ENCODE measurements around the gene KCNT2.
"Not testable (repeated sequence)": the region's sequence is repeated elsewhere in the genome, so short reads cannot be mapped to it uniquely, and the experiment has no call there.

Gene KCNT2

GRCh38 chr1:196608390-196609369 is at the start of gene KCNT2:
Gene KCNT2, minus strand, starts transcription at chr1:196608440. Its CDS starts 131 bp downstream, at chr1:196608309.
- no peak for DNase-seq

GRCh38 chr1:196655494-196655893 is 47.3 kb upstream of the KCNT2 start:
- DNase-seq: no peak

- DNase-seq: no peak
Measured at GRCh38 chr1:196655071-196655470, 46.8 kb upstream of the KCNT2 start.

GRCh38 chr1:196654271-196654670 is 46.0 kb upstream of the KCNT2 start:
- no peak for DNase-seq

GRCh38 chr1:196651637-196652215 is 43.5 kb upstream of the KCNT2 start, which contains the start of gene CFH:
Gene CFH, plus strand, starts transcription at chr1:196652043. Its CDS starts 75 bp downstream, at chr1:196652118.
- no peak for DNase-seq

GRCh38 chr1:196651079-196651478 is 42.8 kb upstream of the KCNT2 start:
- no peak for DNase-seq

GRCh38 chr1:196650403-196650802 is 42.2 kb upstream of the KCNT2 start:
- DNase-seq: no peak

- no peak for DNase-seq
Measured at GRCh38 chr1:196649990-196650389, 41.8 kb upstream of the KCNT2 start.

- DNase-seq: no peak
Measured at GRCh38 chr1:196640976-196641375, 32.7 kb upstream of the KCNT2 start.

GRCh38 chr1:196639291-196639690 is 31.1 kb upstream of the KCNT2 start:
- DNase-seq: not testable (repeated sequence)

GRCh38 chr1:196638466-196638865 is 30.2 kb upstream of the KCNT2 start:
- no peak for DNase-seq

- DNase-seq: no peak
Measured at GRCh38 chr1:196637606-196638005, 29.4 kb upstream of the KCNT2 start.

- DNase-seq: no peak
Measured at GRCh38 chr1:196628838-196629237, 20.6 kb upstream of the KCNT2 start.

GRCh38 chr1:196623079-196623478 is 14.8 kb upstream of the KCNT2 start:
- DNase-seq: no peak

- no peak for DNase-seq
Measured at GRCh38 chr1:196619721-196620120, 11.5 kb upstream of the KCNT2 start.

GRCh38 chr1:196611873-196612272 is 3.6 kb upstream of the KCNT2 start:
- DNase-seq: no peak

- DNase-seq: no peak
Measured at GRCh38 chr1:196609370-196609737, 1.1 kb upstream of the KCNT2 start.

- DNase-seq: no peak
Measured at GRCh38 chr1:196607981-196608380, 259 bp downstream of the KCNT2 start.

GRCh38 chr1:196603651-196604050 is 4.6 kb downstream of the KCNT2 start:
- DNase-seq: no peak

- DNase-seq: no peak
Measured at GRCh38 chr1:196598942-196599748, 9.1 kb downstream of the KCNT2 start.

GRCh38 chr1:196594700-196595099 is 13.5 kb downstream of the KCNT2 start:
- no peak for DNase-seq

- DNase-seq: no peak
Measured at GRCh38 chr1:196593955-196594354, 14.3 kb downstream of the KCNT2 start.

- no peak for DNase-seq
Measured at GRCh38 chr1:196590959-196591358, 17.3 kb downstream of the KCNT2 start.
